Neutrophil (primary cell): Measurements from ENCODE around the gene SLC5A9.

ENCODE experiments used
- H3K27ac ChIP-seq: fragments of 200-600 bp; sonication (generic); 2 replicates; pipeline ENCODE4 v1.5.1; 2016; ENCODE audit warnings: mild to moderate bottlenecking, moderate library complexity
- H3K27me3 ChIP-seq: fragments of 200-600 bp; sonication (generic); 2 replicates; pipeline ENCODE4 v1.6.0; 2016; ENCODE audit warnings: mild to moderate bottlenecking
- H3K36me3 ChIP-seq: fragments of 200-600 bp; sonication (generic); 2 replicates; pipeline ENCODE4 v1.5.1; 2017
- H3K4me1 ChIP-seq, 2 experiments: fragments of 200-600 bp in 1 of 2; sonication (generic) in 1 of 2; 1 replicate in 1 of 2; 2 replicates in 1 of 2; pipeline versions ENCODE4 v1.5.1 to v1.6.1; 2013 to 2016; ENCODE audit warnings: low read depth in 1 of 2, low read length in 1 of 2, mild to moderate bottlenecking in 1 of 2, moderate library complexity in 1 of 2; ENCODE audit not compliant: control insufficient read depth in 1 of 2, insufficient read depth in 1 of 2
- H3K4me3 ChIP-seq, 2 experiments: fragments of 200-600 bp in 1 of 2; sonication (generic) in 1 of 2; 1 replicate in 1 of 2; 2 replicates in 1 of 2; pipeline ENCODE4 v1.5.1; 2013 to 2016; ENCODE audit warnings: low read depth in 1 of 2, low read length in 1 of 2, mild to moderate bottlenecking in 1 of 2, moderate library complexity in 1 of 2
- H3K9me3 ChIP-seq: fragments of 200-600 bp; sonication (generic); 2 replicates; pipeline ENCODE4 v1.5.1; 2016
- TF ChIP-seq, protein P1 (sequence below): fragments of 200-600 bp; sonication (generic); IDR thresholded peaks from 2 replicates; pipeline ENCODE4 v1.5.1; 2016; ENCODE audit warnings: antibody characterized with exemption

Gene SLC5A9

DNA sequence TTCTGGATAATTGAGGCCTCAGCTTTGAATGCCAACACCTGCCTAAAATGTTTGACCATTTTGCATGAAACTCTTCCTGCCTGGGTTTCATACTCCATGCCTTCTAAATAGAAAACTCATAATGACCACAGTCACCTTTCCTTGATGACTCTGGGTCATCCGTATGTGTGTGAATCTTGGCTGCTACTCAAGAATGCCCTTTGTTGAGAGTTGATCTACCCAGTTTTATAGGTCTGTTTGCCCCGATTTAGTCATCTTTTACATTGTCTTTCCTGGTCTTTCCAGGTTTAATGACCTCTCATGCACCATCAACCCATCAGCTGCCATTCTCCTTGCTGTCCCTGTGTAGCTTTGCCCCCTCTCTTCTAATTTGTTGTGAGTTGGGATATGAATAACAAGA lies 2.7 kb upstream of the SLC5A9 start:
- Histone ChIP-seq H3K9me3 (no peaks in the 10 kb centered on the region), H3K4me3 (no peak overlapping the region), H3K27ac (no peak overlapping the region), H3K27me3 (no peaks in the 10 kb centered on the region), H3K36me3 (no peaks in the 10 kb centered on the region), H3K4me1 (peaks cover 0 to 4% of the 10 kb centered on the region in 2 experiments)
- TF ChIP-seq, protein P1, sequence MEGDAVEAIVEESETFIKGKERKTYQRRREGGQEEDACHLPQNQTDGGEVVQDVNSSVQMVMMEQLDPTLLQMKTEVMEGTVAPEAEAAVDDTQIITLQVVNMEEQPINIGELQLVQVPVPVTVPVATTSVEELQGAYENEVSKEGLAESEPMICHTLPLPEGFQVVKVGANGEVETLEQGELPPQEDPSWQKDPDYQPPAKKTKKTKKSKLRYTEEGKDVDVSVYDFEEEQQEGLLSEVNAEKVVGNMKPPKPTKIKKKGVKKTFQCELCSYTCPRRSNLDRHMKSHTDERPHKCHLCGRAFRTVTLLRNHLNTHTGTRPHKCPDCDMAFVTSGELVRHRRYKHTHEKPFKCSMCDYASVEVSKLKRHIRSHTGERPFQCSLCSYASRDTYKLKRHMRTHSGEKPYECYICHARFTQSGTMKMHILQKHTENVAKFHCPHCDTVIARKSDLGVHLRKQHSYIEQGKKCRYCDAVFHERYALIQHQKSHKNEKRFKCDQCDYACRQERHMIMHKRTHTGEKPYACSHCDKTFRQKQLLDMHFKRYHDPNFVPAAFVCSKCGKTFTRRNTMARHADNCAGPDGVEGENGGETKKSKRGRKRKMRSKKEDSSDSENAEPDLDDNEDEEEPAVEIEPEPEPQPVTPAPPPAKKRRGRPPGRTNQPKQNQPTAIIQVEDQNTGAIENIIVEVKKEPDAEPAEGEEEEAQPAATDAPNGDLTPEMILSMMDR = no peak

DNA sequence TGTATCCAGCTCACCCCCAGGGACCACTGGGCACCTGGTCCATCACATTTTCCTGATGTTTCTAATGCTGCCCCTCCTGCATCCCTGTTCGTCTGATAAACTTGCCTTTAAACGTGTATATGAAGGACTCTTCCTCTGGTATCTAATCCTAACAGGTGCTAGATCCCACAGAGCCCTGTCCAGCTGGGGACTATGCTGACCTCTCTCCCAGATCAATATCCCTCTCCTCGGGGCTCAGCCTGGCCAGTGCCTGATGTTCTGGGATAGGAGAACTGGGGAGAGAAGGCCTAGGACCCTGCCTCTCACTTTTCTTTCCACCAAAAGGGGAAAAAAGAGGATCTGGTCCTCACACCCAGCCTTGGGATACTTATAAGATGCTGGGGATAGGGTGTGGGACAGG lies 1.4 kb upstream of the SLC5A9 start:
- Histone ChIP-seq H3K4me1 (peaks cover 0 to 4% of the 10 kb centered on the region in 2 experiments), H3K36me3 (no peaks in the 10 kb centered on the region), H3K4me3 (no peak overlapping the region), H3K27ac (no peak overlapping the region), H3K9me3 (no peaks in the 10 kb centered on the region), H3K27me3 (no peaks in the 10 kb centered on the region)
- TF ChIP-seq, protein P1 = no peak

DNA sequence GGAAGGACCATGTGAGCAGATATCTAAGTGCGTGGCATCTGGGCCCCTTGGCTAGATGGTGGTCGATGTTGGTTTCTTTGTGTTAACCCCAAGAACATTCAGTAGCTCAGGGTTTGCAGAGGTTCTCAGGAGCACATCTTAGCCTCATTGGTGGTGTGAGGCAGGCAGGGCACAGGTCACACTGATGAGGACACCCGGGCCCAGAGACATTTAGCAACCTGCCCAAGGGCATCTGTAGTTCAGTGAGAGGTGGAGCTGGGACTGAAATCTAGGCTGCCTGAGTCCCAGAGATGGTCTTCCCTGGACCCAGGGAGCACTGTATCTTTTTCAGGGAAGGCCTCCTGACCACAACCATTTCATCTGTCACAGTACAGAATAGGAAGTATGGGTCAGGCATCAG lies 859 bp upstream of the SLC5A9 start:
- H3K27me3 ChIP-seq = no peaks in the 10 kb centered on the region
- H3K4me3 ChIP-seq = no peak overlapping the region
- no peaks in the 10 kb centered on the region for H3K36me3 ChIP-seq
- TF ChIP-seq, protein P1 = no peak
- H3K9me3 ChIP-seq = no peaks in the 10 kb centered on the region
- H3K27ac ChIP-seq = no peak overlapping the region
- H3K4me1 ChIP-seq = peaks cover under 1 to 6% of the 10 kb centered on the region in 2 experiments

DNA sequence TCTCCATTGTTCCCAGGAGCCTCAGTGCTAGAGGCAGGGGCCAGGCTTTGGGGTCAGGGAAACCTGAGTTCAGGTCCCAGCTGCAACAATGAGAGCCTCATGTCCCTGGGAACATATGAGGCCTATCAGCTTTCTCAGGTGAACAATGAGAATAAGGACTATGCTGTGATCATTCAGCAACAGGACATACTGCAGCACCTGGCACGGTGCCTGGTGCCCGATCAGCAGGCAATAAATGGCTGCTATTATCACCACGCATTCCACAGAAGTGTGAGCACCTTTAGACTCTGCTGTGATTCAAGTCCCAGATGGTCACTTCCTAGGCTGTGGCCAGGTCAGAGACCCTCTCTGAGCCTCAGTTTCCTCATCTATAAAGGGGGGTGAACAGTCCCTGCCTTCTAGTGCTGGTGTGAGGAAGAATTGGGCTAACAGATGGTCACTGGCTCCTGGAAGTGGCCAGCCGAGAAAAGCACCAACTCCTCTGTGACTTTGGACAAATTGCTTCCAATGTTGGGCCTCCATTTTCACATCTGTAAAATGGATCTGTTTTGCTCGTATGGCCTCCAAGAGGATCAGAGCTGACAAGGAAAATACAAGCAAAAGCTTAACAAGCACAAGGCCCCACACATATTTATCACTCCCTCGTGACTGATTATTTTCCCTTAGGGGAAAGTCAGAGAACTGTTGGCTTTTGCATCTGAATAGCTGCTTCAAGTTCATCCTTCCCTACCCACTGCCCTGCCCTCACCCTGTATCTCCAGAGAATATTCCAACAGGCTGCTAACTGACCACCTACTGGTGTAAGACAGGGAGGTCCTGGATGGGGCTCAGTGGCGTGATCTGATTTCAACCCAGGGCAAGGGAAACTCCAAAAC lies 1.1 kb downstream of the SLC5A9 start:
- Histone ChIP-seq H3K27ac (no peak overlapping the region), H3K4me1 (peaks cover 20 to 26% of the 10 kb centered on the region in 2 experiments), H3K27me3 (no peaks in the 10 kb centered on the region), H3K9me3 (no peaks in the 10 kb centered on the region), H3K4me3 (no peak overlapping the region), H3K36me3 (no peaks in the 10 kb centered on the region)
- TF ChIP-seq, protein P1 = no peak

DNA sequence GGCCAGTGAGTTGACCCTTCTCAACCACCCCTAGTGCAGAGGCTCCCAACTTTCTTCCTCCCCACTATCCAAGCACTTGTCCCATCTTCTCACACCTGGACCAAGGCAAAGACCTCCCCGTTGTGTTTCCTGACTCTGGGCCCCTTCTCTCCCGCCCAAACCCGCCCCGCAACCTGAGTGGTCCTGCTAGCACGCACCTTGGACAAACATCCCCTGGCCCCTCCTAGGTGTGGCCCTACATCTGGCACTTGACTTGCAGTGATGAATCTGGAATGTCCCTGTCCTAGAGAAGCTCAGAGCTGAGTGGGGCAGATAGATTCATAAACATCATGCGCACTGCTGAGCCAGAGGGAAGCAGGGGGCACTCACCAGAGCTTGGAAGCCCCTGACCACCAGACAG lies 2.3 kb downstream of the SLC5A9 start:
- Histone ChIP-seq H3K4me3 (no peak overlapping the region), H3K4me1 (peaks cover 32 to 37% of the 10 kb centered on the region in 2 experiments), H3K27ac (no peak overlapping the region), H3K36me3 (no peaks in the 10 kb centered on the region), H3K9me3 (no peaks in the 10 kb centered on the region), H3K27me3 (no peaks in the 10 kb centered on the region)
- TF ChIP-seq, protein P1 = no peak
